Kidney epithelial cell (primary cell): ENCODE measurements around the gene SPDL1. TPM values are rescaled to one million over a fixed set of nuclear protein-coding genes. Genes with fewer than 3 reads are reported as not detected.

ENCODE experiments used
- DNase-seq: peaks from one replicate; pipeline ENCODE4 v3.0.0-alpha.2; 2010; ENCODE audit warnings: low read depth
- H3K27me3 ChIP-seq: 2 replicates; pipeline ENCODE4 v1.6.0; 2011; ENCODE audit warnings: low read length; ENCODE audit not compliant: control insufficient read depth, insufficient read depth
- H3K36me3 ChIP-seq: 2 replicates; pipeline ENCODE4 v1.5.1; 2011; ENCODE audit warnings: low read length; ENCODE audit not compliant: control insufficient read depth, insufficient read depth
- H3K4me3 ChIP-seq: 2 replicates; pipeline ENCODE4 v1.5.1; 2011; ENCODE audit warnings: low read depth, mild to moderate bottlenecking, control low read depth, low read length
- total RNA-seq: library from RNA; depleted of rRNA; stranded (reverse); fragments of >200 nt; gene quantifications from 2 replicates; pipeline ENCODE4 v1.2.3, GENCODE V29; 2015
- TF ChIP-seq, protein P1 (sequence below): IDR thresholded peaks from 2 replicates; pipeline ENCODE4 v1.5.1; 2011; ENCODE audit warnings: mild to moderate bottlenecking, moderate library complexity, low read length, control low read depth, inconsistent platforms; ENCODE audit not compliant: insufficient read depth, poor library complexity, severe bottlenecking

Gene SPDL1
- total RNA-seq, 1 donor from 2014 or later = 64.3 TPM

DNA sequence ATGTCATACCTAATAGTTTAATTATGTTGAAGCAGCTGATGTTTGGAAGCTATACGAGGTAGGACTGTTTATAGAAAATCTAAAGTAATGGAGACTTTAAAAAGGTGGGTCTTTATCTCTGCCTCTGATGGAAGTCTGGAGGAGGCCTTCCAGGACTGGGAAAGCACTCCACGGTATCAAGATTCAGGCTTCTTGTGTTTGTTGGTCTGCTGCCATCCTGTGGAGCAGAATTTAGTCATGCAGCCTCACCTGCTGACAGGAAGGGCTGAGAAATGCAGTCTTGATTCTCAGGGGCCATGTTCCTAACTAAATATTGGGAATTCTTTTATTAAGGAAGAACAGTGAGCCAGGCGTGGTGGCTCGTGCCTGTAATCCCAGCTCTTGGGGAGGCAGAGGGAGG lies 15.9 kb downstream of the SPDL1 start:
- Histone ChIP-seq H3K4me3 (no peak overlapping the region), H3K27me3 (no peaks in the 10 kb centered on the region), H3K36me3 (peaks cover 1% of the 10 kb centered on the region)
- TF ChIP-seq, protein P1, sequence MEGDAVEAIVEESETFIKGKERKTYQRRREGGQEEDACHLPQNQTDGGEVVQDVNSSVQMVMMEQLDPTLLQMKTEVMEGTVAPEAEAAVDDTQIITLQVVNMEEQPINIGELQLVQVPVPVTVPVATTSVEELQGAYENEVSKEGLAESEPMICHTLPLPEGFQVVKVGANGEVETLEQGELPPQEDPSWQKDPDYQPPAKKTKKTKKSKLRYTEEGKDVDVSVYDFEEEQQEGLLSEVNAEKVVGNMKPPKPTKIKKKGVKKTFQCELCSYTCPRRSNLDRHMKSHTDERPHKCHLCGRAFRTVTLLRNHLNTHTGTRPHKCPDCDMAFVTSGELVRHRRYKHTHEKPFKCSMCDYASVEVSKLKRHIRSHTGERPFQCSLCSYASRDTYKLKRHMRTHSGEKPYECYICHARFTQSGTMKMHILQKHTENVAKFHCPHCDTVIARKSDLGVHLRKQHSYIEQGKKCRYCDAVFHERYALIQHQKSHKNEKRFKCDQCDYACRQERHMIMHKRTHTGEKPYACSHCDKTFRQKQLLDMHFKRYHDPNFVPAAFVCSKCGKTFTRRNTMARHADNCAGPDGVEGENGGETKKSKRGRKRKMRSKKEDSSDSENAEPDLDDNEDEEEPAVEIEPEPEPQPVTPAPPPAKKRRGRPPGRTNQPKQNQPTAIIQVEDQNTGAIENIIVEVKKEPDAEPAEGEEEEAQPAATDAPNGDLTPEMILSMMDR = no peak
- DNase-seq = no peak

DNA sequence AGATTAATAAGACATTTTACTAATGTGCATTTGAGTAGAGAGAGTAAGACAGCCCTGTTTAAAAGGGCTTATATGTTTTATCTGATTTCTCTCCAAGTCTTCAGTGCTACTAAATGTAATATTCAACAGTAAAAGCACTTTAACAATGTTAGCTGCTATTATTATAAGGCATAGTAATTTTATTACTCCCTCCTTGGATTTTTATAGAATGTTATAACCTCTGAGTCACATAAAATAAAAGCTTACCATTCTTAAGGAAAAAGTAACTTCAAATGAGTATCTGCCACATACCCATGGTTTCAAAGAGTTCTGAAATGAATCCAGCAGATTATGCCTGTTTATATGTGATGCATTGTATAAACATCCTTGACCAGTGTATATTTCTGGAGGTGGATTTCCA lies 19.0 kb downstream of the SPDL1 start:
- H3K27me3 ChIP-seq = no peaks in the 10 kb centered on the region
- TF ChIP-seq, protein P1 = no peak
- no peak overlapping the region for H3K4me3 ChIP-seq
- no peak for DNase-seq
- peaks cover 2% of the 10 kb centered on the region for H3K36me3 ChIP-seq

DNA sequence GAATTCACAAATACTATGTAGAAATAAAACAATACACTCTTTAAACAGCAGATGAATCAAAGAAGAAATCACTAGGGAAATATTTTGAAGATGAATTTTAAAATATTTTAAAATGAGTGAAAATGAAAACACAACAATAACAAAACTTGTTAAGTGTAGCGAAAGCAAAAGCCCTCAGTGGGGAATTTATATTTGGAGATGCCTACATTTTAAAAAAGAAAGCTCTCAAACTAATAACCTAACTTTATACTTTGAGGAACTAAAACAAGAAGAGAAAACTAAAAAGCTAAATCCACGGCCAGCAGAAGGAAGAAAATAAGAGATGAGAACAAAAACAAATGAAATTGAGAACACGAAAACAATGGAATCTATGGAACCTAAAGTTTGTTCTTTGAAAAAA lies 22.7 kb downstream of the SPDL1 start:
- no peak overlapping the region for H3K4me3 ChIP-seq
- H3K36me3 ChIP-seq = peaks cover 2% of the 10 kb centered on the region
- H3K27me3 ChIP-seq = no peaks in the 10 kb centered on the region
- TF ChIP-seq, protein P1 = no peak
- DNase-seq = no peak

DNA sequence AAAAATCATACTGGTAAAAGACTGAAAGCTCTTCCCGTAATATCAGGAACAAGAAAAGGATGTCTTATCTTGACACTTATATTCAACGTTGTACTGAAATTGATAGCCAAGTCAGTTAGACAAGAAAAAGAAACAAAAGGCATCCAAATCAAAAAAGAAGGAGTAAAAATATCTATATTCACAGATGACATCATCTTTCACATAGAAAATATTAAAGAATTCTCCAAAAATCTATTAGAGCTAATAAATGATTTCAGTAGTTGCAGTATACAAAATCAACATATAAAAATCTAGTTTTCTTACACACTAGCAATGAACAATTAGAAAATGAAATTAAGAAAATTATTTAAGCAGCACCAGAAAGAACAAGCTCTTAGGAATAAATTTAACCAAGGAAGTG lies 24.3 kb downstream of the SPDL1 start:
- Histone ChIP-seq H3K27me3 (no peaks in the 10 kb centered on the region), H3K4me3 (no peak overlapping the region), H3K36me3 (peaks cover 1% of the 10 kb centered on the region)
- TF ChIP-seq, protein P1 = no peak
- no peak for DNase-seq

DNA sequence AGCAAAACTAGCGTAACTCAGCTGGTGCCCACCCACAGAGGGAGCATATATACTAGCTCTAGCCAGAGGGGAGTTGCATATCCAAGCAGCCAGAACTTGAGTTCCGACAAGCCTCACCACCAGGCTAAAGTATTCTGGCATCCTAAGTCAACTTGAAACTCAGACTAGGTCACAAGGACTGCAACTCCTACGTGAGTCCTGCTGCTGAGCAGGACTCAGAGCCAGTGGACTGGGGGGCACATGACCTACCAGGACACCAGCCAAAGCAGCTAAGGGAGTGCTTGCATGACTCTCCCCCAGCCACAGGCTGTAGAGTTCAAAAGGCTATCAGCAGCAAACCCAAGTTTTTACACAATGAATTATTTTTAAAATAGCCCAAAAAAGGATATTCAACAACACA lies 26.1 kb downstream of the SPDL1 start:
- Histone ChIP-seq H3K27me3 (no peaks in the 10 kb centered on the region), H3K4me3 (no peak overlapping the region), H3K36me3 (peaks cover 1% of the 10 kb centered on the region)
- DNase-seq = no peak
- TF ChIP-seq, protein P1 = no peak

DNA sequence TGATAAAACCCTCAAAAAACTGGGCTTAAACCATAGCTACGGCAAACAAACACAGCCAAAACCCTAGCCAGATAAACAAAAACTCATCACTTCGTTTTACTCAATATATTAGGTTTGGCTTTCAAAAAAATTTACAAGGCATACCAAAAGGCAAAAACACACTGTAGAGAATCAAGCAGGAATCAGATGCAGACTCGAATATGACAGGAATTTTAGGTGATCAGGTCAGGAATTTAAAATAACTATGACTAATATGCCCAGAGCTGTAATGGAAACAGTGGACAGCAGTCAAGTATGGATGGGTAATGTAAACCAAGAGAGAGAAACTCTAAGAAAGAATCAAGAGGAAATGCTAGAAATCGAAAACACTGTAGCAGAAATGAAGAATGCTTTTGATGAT lies 27.0 kb downstream of the SPDL1 start:
- Histone ChIP-seq H3K27me3 (no peaks in the 10 kb centered on the region), H3K4me3 (no peak overlapping the region), H3K36me3 (peaks cover 1% of the 10 kb centered on the region)
- DNase-seq = no peak
- TF ChIP-seq, protein P1 = no peak
